D721Med (cell line): Measurements from ENCODE around the gene HDAC4.

Source experiments
- DNase-seq: peaks from one replicate; pipeline ENCODE4 v3.0.0; 2011; ENCODE audit warnings: low spot score; ENCODE audit not compliant: insufficient read length
- FAIRE-seq: peaks from 2 replicates; lab custom pipeline; 2011; peaks lifted over from hg19 to GRCh38; lab: Jason Lieb, UNC
- TF ChIP-seq, protein P1 (sequence below): IDR thresholded peaks from 2 replicates; pipeline ENCODE4 v1.5.1; 2012; ENCODE audit warnings: mild to moderate bottlenecking, control low read depth; ENCODE audit not compliant: insufficient read depth; ENCODE audit errors: missing control alignments

HDAC4 gene

DNA sequence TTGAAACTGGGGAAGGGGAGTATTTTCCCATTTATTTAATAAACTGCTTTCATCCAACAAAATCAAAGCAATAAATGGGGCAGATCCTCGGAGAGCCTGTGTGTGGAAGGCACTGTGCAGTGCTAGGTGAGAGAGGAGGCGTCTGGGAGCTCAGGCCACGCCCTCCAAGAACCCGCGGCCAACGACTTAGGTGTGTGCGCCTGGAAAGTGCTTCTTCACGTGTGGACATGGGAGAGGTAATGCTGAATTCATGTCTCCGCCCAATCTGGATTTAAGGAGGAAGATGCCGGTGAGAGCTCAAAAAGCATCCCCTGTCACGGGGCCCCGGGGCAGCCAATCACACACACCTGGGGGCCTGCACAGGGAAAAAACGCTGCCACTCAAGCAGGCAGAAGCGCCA is 77.4 kb downstream of the HDAC4 start:
- FAIRE-seq, result no peak
- DNase-seq, result no peak
- TF ChIP-seq, protein P1, sequence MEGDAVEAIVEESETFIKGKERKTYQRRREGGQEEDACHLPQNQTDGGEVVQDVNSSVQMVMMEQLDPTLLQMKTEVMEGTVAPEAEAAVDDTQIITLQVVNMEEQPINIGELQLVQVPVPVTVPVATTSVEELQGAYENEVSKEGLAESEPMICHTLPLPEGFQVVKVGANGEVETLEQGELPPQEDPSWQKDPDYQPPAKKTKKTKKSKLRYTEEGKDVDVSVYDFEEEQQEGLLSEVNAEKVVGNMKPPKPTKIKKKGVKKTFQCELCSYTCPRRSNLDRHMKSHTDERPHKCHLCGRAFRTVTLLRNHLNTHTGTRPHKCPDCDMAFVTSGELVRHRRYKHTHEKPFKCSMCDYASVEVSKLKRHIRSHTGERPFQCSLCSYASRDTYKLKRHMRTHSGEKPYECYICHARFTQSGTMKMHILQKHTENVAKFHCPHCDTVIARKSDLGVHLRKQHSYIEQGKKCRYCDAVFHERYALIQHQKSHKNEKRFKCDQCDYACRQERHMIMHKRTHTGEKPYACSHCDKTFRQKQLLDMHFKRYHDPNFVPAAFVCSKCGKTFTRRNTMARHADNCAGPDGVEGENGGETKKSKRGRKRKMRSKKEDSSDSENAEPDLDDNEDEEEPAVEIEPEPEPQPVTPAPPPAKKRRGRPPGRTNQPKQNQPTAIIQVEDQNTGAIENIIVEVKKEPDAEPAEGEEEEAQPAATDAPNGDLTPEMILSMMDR, result no peak

DNA sequence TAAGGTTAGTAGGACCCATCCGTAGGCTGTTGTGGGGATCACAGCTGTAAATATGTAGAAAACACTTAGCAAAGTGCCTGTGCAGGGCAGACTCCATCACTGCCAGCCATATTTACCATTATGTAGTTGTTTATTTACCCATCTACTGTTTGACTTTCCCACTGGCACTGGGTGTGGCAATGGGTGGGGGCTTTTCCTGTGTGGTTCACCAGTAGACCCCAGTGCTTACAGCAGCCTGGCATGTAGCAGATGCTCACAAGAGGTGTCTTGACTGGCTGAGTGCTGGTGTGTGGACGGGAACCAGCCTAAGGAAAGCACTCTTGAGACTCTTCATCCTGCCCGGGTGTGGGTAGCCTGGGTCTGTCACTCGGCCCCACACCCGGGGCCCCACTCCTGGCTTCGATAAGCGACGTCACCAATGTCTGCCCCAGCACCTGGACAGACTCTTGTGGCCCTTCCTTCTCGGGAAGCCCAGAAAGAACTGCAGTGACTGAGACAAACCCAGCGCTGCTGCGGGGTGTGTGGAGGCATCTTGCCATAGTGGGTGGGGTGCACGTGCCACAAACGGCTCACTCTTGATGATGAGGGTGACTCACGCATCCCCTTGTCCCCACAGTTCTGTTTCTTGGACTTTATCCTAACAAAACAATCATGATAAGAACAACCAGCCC is 78.3 kb downstream of the HDAC4 start:
- TF ChIP-seq, protein P1, result no peak
- DNase-seq (no peak), FAIRE-seq (no peak)

DNA sequence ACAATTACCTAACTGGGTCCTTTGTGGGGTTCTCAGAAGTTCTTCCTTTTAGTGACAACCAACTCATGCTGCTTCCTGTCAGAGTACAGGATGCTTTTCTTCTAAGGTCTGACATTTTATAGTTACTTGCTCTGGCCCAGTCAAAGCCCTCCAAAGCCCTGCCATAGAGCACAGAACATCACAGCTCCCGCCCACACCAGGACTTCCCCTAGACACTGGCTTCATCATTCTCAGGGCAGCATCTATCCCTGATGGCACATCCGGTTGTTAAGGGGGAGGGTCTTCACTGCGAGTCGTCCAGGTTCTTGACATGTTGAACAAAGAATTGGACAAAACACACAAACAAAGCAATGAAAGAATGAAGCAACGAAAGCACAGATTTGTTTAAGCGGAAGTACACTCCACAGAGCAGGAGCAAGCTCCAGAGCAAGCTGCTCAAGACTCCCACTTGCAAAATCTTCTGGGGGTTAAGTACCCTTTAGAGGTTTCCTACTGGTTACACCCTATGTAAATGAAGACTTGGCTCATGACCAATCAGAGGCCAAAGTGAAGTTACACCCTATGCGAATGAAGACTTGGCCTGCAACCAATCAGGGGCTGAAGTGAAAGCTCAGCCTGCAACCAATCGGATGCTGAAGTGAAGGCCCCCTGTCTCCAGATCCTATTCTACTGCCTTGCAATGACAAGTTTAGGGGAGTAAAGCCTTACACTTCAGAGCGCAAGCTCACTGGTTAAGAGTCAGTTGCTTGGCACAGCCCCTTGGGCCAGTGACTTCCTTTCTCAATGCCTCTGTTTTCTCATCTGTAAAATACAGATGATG is 79.0 kb downstream of the HDAC4 start:
- DNase-seq (no peak), FAIRE-seq (no peak)
- TF ChIP-seq, protein P1, result no peak

DNA sequence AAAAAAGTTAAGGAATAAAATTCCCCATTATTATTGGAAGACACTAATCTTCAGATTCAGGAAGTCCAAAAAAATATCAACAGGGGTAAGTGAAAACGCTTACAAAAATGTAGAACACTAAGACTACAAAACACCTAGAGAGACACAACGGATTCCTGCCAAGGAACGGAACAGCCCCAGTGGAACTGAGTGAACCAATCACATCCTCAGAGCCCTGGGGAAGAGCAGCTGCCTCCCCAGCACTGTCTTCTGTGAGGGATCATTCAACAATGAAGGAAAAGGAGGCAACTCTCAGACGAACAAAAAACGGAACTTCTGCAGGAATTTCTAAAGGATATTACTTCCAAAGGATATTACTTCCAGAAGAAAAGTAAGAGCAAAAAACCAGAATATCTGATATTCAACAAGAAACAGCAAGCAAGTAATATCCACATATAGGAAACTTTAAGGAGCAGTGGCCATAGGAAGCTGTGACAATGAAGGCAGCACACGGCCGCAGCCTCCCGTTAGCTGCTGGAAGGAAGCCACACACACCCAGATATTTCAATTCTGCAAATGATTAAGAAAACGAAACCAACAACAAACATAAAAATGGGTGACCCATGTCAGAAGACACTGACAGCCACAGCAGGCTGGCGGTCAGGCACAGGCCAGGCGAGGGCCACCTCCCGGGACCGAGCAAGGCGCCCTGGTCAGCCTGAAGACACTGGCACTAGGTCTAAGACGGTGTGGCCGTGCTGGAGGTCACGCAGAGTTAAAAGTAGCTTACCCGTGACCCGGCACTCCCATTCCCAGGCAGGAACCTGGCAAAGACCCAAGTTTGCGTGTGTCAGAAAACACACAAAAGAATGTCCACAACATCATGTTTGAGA is 81.8 kb downstream of the HDAC4 start:
- TF ChIP-seq, protein P1, result no peak

DNA sequence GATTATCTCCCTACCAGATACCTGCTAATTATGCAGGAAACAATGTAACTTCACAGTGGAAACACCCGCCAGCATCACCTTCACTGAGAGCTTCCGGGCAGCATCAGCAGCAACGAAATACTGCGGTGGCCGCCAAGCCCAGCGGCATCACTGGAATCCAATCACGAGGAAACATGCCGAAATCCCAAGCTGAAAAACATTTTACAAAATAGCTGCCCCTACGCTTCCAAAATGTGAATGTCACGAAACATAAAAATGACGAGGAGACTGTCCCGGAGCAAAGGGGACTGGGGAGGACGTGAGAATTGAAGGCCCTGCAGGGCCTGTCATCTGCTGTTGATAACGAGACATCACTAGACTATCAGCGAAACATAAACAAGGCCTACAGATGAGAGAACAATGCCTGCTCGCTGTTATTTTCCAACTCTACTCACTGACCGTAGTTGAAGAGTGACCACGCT is 82.6 kb downstream of the HDAC4 start:
- DNase-seq (no peak), FAIRE-seq (no peak)
- TF ChIP-seq, protein P1, result no peak

More for the DNA sequence above, 81.8 kb downstream of the HDAC4 start:
- FAIRE-seq (no peak), DNase-seq (no peak)

DNA sequence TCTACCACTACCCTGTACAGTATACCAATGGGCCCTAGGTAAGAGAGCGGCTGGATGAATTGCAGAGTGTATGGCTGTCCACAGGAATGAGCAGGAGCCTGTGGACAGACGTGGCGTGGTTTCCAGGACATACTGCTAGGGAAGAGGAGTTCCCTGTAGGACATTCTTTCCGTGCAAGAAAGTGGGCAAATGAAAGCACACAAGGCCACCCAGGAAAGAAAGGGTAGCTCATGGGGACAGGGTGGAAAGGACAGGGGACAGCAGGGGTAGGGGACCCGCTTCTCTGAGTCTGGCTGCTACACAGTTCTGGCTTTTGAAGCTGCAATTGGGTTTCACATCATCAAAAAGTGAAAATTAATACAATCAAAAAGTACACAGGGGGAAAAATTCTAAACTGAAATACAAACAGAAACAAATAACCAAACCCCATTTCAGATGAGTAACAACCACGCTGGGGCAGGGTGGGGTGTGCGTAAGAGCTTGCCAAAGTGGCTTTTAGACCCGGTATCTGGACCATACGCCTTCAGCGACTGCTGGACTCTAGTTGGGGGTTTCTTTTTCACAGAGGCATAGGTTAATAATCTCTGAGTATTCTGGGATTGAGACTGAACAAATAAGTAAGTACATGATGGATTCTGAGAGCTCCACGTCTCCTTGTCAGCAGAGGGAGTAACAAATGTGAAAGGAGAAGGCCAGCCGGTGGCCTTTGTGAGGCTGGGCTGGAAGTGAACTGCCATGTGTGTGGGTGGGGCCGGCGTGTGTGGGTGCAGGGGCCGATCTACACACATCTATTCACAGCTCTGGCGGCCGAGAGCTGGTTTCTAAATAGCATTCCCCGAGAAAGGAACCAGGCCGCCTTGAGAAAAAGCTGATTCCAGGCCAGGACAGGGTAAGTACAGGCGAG is 84.0 kb downstream of the HDAC4 start:
- no peak for DNase-seq

More for the DNA sequence above, 84.0 kb downstream of the HDAC4 start:
- FAIRE-seq, result no peak
- TF ChIP-seq, protein P1, result no peak
